HG02623 (cell line): Measurements from ENCODE around the gene DNAJC12.
"Not testable (repeated sequence)": the region's sequence is repeated elsewhere in the genome, so short reads cannot be mapped to it uniquely, and the experiment has no call there.

Experiments used
- ATAC-seq: cut with Tn5 transposase; IDR thresholded peaks from one replicate; pipeline ENCODE4 v1.9.1; 2021; ENCODE audit warnings: moderate library complexity; ENCODE audit not compliant: unreplicated experiment

Gene DNAJC12

GRCh38 chr10:67767244-67767643 is 70.7 kb downstream of the DNAJC12 start:
- no peak for ATAC-seq

GRCh38 chr10:67764012-67764822 is 73.8 kb downstream of the DNAJC12 start:
- ATAC-seq = peak; percentile 81

- ATAC-seq = peak; percentile 20
Measured at GRCh38 chr10:67763499-67764011, 74.4 kb downstream of the DNAJC12 start.

- ATAC-seq = not testable (repeated sequence)
Measured at GRCh38 chr10:67762567-67762966, 75.4 kb downstream of the DNAJC12 start.

- no peak for ATAC-seq
Measured at GRCh38 chr10:67760272-67760671, 77.7 kb downstream of the DNAJC12 start.
